Tibial artery (tissue), 4 donors: ENCODE results near the gene OR6C74.

ENCODE experiments used
- DNase-seq, 2 donors: peaks; one replicate each; pipeline ENCODE4 v3.0.0-alpha.2; 2019
- H3K27ac ChIP-seq, 2 donors: fragments of 200-600 bp; sonication (generic) in 1 of 2; 1 replicate in 1 of 2; 2 replicates in 1 of 2; pipeline ENCODE4 v1.5.1; 2018 to 2019; ENCODE audit warnings: mild to moderate bottlenecking in 1 of 2
- H3K27me3 ChIP-seq, 2 donors: fragments of 200-600 bp; sonication (generic) in 1 of 2; one replicate each; pipeline versions ENCODE4 v1.5.1 to v1.6.0; 2016 to 2019
- H3K36me3 ChIP-seq, 3 donors: fragments of 200-600 bp; sonication (generic) in 2 of 3; one replicate each; pipeline ENCODE4 v1.5.1; 2016 to 2019; ENCODE audit warnings: mild to moderate bottlenecking in 2 of 3
- H3K4me1 ChIP-seq, 4 donors: fragments of 200-600 bp; sonication (generic) in 2 of 4; 1 replicate in 3 of 4; 2 replicates in 1 of 4; pipeline ENCODE4 v1.5.1; 2016 to 2019
- H3K4me3 ChIP-seq, 2 donors: fragments of 200-600 bp; sonication (generic) in 1 of 2; 1 replicate in 1 of 2; 2 replicates in 1 of 2; pipeline ENCODE4 v1.5.1; 2018 to 2019; ENCODE audit warnings: mild to moderate bottlenecking in 2 of 2
- H3K9me3 ChIP-seq, 3 donors: fragments of 200-600 bp; sonication (generic) in 1 of 3; one replicate each; pipeline ENCODE4 v1.5.1; 2016 to 2019
- intact Hi-C: fragments of 100-400 bp; cut with DNase I; formaldehyde crosslinking; loops from one replicate; pipeline ENCODE4 v1.15.0; 2023; ENCODE audit warnings: low total_unique reads
- TF ChIP-seq, protein P1 (sequence below), 2 experiments: fragments of 200-600 bp in 1 of 2; fragments of 450-650 bp in 1 of 2; IDR thresholded peaks; one replicate each; pipeline ENCODE4 v1.5.1; 2017 to 2019; ENCODE audit warnings: antibody characterized with exemption in 2 of 2, mild to moderate bottlenecking in 1 of 2, moderate library complexity in 1 of 2

The OR6C74 gene

DNA sequence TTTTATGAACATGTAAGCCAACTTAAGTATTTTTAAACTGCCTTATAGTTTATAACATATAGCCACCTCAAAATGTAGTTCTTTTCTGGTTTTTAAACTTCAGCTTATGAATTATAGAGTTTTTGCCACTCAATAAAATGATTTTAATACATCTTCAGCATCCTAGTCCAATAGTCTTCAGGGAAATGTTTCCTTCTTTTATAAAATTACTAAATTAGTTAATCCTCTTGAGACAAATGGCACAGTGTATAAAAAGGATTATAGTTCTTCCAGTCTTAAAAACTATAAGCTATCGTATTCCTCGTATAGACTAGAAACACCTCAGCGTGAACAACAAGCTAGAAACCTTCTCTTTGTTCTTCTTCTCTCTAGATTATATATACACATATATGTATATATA is at the start of gene OR6C74:
TSS of gene OR6C74 (plus strand) at position 301 of the 400 bp plus-strand sequence. CDS start 2,679 bp downstream, outside the sequence.
- H3K9me3 ChIP-seq = no peaks in the 10 kb centered on the region
- no peaks in the 10 kb centered on the region for H3K27me3 ChIP-seq
- intact Hi-C loops = no loop called here
- TF ChIP-seq, protein P1, sequence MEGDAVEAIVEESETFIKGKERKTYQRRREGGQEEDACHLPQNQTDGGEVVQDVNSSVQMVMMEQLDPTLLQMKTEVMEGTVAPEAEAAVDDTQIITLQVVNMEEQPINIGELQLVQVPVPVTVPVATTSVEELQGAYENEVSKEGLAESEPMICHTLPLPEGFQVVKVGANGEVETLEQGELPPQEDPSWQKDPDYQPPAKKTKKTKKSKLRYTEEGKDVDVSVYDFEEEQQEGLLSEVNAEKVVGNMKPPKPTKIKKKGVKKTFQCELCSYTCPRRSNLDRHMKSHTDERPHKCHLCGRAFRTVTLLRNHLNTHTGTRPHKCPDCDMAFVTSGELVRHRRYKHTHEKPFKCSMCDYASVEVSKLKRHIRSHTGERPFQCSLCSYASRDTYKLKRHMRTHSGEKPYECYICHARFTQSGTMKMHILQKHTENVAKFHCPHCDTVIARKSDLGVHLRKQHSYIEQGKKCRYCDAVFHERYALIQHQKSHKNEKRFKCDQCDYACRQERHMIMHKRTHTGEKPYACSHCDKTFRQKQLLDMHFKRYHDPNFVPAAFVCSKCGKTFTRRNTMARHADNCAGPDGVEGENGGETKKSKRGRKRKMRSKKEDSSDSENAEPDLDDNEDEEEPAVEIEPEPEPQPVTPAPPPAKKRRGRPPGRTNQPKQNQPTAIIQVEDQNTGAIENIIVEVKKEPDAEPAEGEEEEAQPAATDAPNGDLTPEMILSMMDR (IDR thresholded peaks at IDR 0.05) = no peak
- H3K4me3 ChIP-seq = no peak within 1 kb of the TSS
- H3K4me1 ChIP-seq = no peaks in the 10 kb centered on the region
- DNase-seq = no peak
- no peaks in the 10 kb centered on the region for H3K36me3 ChIP-seq
- H3K27ac ChIP-seq = no peak within 1 kb of the TSS

GRCh38 chr12:55220725-55221124 is 23.7 kb upstream of the OR6C74 start, which contains the start of gene OR10A7:
Gene OR10A7, plus strand, starts transcription at chr12:55221025. Its CDS starts 0 bp downstream, at chr12:55221025.
- intact Hi-C loops = no loop called here
- H3K9me3 ChIP-seq = no peaks in the 10 kb centered on the region
- no peaks in the 10 kb centered on the region for H3K36me3 ChIP-seq
- no peak within 1 kb of the TSS for H3K4me3 ChIP-seq
- no peak within 1 kb of the TSS for H3K27ac ChIP-seq
- H3K4me1 ChIP-seq = no peaks in the 10 kb centered on the region
- H3K27me3 ChIP-seq = no peaks in the 10 kb centered on the region
- DNase-seq = no peak
- TF ChIP-seq, protein P1 (IDR thresholded peaks at IDR 0.05) = no peak

DNA sequence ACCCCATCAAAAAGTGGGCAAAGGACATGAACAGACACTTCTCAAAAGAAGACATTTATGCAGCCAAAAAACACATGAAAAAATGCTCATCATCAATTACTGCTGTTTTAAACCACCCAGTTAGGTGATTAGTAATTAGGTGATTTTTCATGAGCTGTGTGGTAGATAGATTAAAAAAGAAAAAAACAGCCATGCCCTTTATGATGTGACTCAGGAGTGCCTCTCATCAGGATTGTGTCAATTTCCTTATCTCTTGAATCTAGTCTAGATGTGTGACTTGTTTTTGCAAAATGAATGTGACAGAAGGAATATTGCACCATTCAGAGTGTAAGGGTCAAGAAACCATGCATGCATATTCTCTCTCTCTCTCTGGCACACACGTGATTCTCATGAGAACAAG is 17.9 kb upstream of the OR6C74 start:
- Histone ChIP-seq H3K36me3 (no peaks in the 10 kb centered on the region), H3K27me3 (peaks cover 0 to 2% of the 10 kb centered on the region in 2 donors), H3K4me1 (no peaks in the 10 kb centered on the region), H3K27ac (no peak overlapping the region), H3K9me3 (no peaks in the 10 kb centered on the region), H3K4me3 (no peak overlapping the region)
- TF ChIP-seq, protein P1 (IDR thresholded peaks at IDR 0.05) = no peak
- intact Hi-C loops = no loop called here
- DNase-seq = no peak

- intact Hi-C loops = no loop called here
- peaks cover 0 to 2% of the 10 kb centered on the region in 2 donors for H3K27me3 ChIP-seq
- H3K4me3 ChIP-seq = no peak overlapping the region
- no peaks in the 10 kb centered on the region for H3K4me1 ChIP-seq
- TF ChIP-seq, protein P1 (IDR thresholded peaks at IDR 0.05) = no peak
- DNase-seq = no peak
- no peaks in the 10 kb centered on the region for H3K36me3 ChIP-seq
- H3K27ac ChIP-seq = no peak overlapping the region
- H3K9me3 ChIP-seq = no peaks in the 10 kb centered on the region
Measured at GRCh38 chr12:55227643-55228042, 16.8 kb upstream of the OR6C74 start.

DNA sequence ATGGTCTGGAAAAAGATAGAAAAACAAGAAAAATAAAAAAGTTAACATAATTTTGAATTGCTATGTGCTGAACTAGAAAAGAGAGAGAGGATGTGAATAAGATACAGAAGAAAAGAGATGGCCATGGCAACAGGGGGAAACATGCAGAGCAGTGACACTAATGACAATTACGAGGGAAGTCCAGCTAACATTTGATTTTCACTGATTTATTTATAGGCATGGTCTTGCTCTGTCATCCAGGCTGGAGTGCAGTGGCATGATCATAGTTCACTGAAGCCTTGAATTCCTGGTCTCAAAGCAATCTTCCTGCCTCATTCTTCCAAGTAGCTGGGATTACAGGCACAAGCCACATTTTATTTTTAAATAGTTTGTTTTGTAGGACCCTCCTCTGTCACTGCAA is 1.8 kb downstream of the OR6C74 start:
- intact Hi-C loops = no loop called here
- TF ChIP-seq, protein P1 (IDR thresholded peaks at IDR 0.05) = no peak
- Histone ChIP-seq H3K9me3 (no peaks in the 10 kb centered on the region), H3K36me3 (no peaks in the 10 kb centered on the region), H3K4me1 (no peaks in the 10 kb centered on the region), H3K27ac (no peak overlapping the region), H3K4me3 (no peak overlapping the region), H3K27me3 (no peaks in the 10 kb centered on the region)
- DNase-seq = no peak

DNA sequence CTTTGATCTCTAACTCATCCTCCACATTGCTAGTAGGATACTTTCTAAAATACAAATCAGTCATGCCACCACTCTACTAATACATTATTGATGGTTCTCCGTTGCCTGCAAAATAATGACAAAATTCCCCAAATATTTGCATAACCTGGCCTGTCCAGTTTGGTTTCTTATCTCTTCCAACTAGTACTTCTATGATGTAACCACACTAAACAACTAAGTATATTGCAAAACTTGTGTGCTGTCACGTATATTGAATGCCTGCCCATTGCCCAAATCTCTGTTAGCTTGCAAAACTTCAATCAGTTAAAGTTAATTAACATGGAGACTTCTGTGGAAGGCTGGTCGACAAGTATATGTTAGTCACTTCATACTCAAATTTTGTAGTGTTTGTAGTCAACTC is 6.5 kb downstream of the OR6C74 start:
- Histone ChIP-seq H3K27me3 (no peaks in the 10 kb centered on the region), H3K36me3 (no peaks in the 10 kb centered on the region), H3K27ac (no peak overlapping the region), H3K4me3 (no peak overlapping the region), H3K9me3 (no peaks in the 10 kb centered on the region), H3K4me1 (no peaks in the 10 kb centered on the region)
- TF ChIP-seq, protein P1 (IDR thresholded peaks at IDR 0.05) = no peak
- intact Hi-C loops = no loop called here
- no peak for DNase-seq
